K562 (cell line): Measurements from ENCODE around the gene CD226. TPM values are rescaled to one million over a fixed set of nuclear protein-coding genes. Genes with fewer than 3 reads are reported as not detected.

Source experiments
- ATAC-seq: fragments of 200-7000 bp; cut with Tn5 transposase; 3 replicates; pipeline ENCODE4 v1.9.1; 2020; ENCODE audit warnings: moderate library complexity
- BruUV-seq: library from RNA; stranded (reverse); fragments of 400-500 nt; replicated peaks from 2 replicates; lab custom pipeline; 2021; lab: Mats Ljungman, UMichigan
- CTCF ChIA-PET: fragments of 300-600 bp; formaldehyde crosslinking; extraction: SDS; loops from one replicate; lab custom pipeline; 2021; ENCODE audit warnings: low intra/inter-chr PET ratio; lab: Yijun Ruan, JAX
- POLR2A ChIA-PET: fragments of 300-600, 350-650 bp; sonication (Branson Sonifier 250); formaldehyde crosslinking; extraction: SDS; loops from one replicate; lab custom pipeline; 2021; ENCODE audit warnings: antibody characterized with exemption, inconsistent platforms; lab: Yijun Ruan, JAX
- DNase-seq, 4 experiments: peaks; one replicate each; pipeline versions ENCODE4 v3.0.0 to v3.0.0-alpha.2; 2011 to 2018; ENCODE audit warnings: low spot score in 3 of 4, mixed read lengths in 3 of 4; ENCODE audit errors: extremely low read depth in 1 of 4
- FAIRE-seq: peaks from 2 replicates; lab custom pipeline; 2011; peaks lifted over from hg19 to GRCh38; lab: Jason Lieb, UNC
- H2AFZ ChIP-seq: 2 replicates; pipeline ENCODE4 v1.6.0; 2011; ENCODE audit warnings: low read depth, low read length, control low read depth, inconsistent platforms
- H3K27ac ChIP-seq: fragments of 200-600 bp; 3 replicates; pipeline ENCODE4 v1.8.0; 2011; ENCODE audit warnings: low read depth, mild to moderate bottlenecking, control low read depth, inconsistent platforms, low read length, moderate library complexity, mixed read lengths; ENCODE audit errors: extremely low read depth
- H3K27me3 ChIP-seq, 2 experiments: fragments of 300-600 bp in 1 of 2; 2 replicates in 1 of 2; 3 replicates in 1 of 2; pipeline versions ENCODE4 v1.6.0 to v1.8.0; 2011; ENCODE audit warnings: inconsistent platforms in 2 of 2, low read length in 2 of 2, mild to moderate bottlenecking in 1 of 2, mixed read lengths in 1 of 2, moderate library complexity in 1 of 2; ENCODE audit not compliant: control insufficient read depth in 2 of 2, insufficient read depth in 2 of 2
- H3K36me3 ChIP-seq: fragments of 300-600 bp; 3 replicates; pipeline ENCODE4 v1.8.0; 2011; ENCODE audit warnings: mild to moderate bottlenecking, low read length, inconsistent platforms; ENCODE audit not compliant: control insufficient read depth, insufficient read depth
- H3K4me1 ChIP-seq, 2 experiments: fragments of 200-600 bp in 1 of 2; replicated peaks in 1 of 2; 2 replicates in 1 of 2; 3 replicates in 1 of 2; pipeline versions ENCODE4 v1.5.1 to v1.8.0; 2011; ENCODE audit warnings: inconsistent platforms in 2 of 2, low read length in 2 of 2, mild to moderate bottlenecking in 1 of 2, mixed read lengths in 1 of 2, moderate library complexity in 1 of 2; ENCODE audit not compliant: control insufficient read depth in 2 of 2, insufficient read depth in 2 of 2
- H3K4me2 ChIP-seq: 2 replicates; pipeline ENCODE4 v1.6.1; 2011; ENCODE audit warnings: low read length, control low read depth, inconsistent platforms, mixed read lengths; ENCODE audit not compliant: insufficient read depth
- H3K4me3 ChIP-seq: fragments of 200-600 bp; sonication (generic), shearing (Covaris generic); 2 replicates; pipeline ENCODE4 v1.5.1; 2016; ENCODE audit warnings: control low read depth, inconsistent platforms
- H3K79me2 ChIP-seq: fragments of 200-600 bp; 3 replicates; pipeline ENCODE4 v1.8.0; 2011; ENCODE audit warnings: low read length, inconsistent platforms; ENCODE audit not compliant: control insufficient read depth, insufficient read depth
- H3K9ac ChIP-seq, 2 experiments: 2 replicates each; pipeline versions ENCODE4 v1.6.0 to v1.6.1; 2011; ENCODE audit warnings: low read depth in 2 of 2, low read length in 2 of 2, control low read depth in 1 of 2, inconsistent platforms in 1 of 2, mild to moderate bottlenecking in 1 of 2, mixed read lengths in 1 of 2; ENCODE audit not compliant: insufficient read depth in 1 of 2
- H3K9me1 ChIP-seq: one replicate; pipeline ENCODE4 v1.6.0; 2011; ENCODE audit warnings: inconsistent platforms, mild to moderate bottlenecking, low read length, moderate library complexity; ENCODE audit not compliant: control insufficient read depth, insufficient read depth
- H3K9me3 ChIP-seq: replicated peaks from 2 replicates; pipeline ENCODE4 v1.5.1; 2011; ENCODE audit warnings: low read depth, low read length, inconsistent platforms; ENCODE audit not compliant: control insufficient read depth, insufficient read depth
- H4K20me1 ChIP-seq: replicated peaks from 2 replicates; pipeline ENCODE4 v1.6.1; 2011; ENCODE audit warnings: low read length, inconsistent platforms, mixed read lengths; ENCODE audit not compliant: control insufficient read depth, insufficient read depth
- CEBPG ChIP-seq, 3 experiments: fragments of 200-800 bp in 1 of 3; sonication (Bioruptor generic) in 1 of 3; sonication (generic) in 1 of 3; formaldehyde crosslinking in 1 of 3; IDR thresholded peaks in 2 of 3; conservative IDR thresholded peaks in 1 of 3; 2 replicates each; pipeline versions ENCODE4 v1.6.1 to v1.8.0; 2016 to 2022; ENCODE audit warnings: missing compliant biosample characterization in 2 of 3, missing genetic modification characterization in 2 of 3, mild to moderate bottlenecking in 1 of 3, missing genetic modification reagents in 1 of 3
- FOXM1 ChIP-seq, 2 experiments: fragments of 450-650 bp in 1 of 2; sonication (generic) in 1 of 2; formaldehyde crosslinking in 1 of 2; IDR thresholded peaks; 2 replicates each; pipeline versions ENCODE4 v1.6.1 to v1.9.0; 2017 to 2022; ENCODE audit warnings: low read depth in 2 of 2, mild to moderate bottlenecking in 2 of 2, missing genetic modification reagents in 1 of 2, moderate library complexity in 1 of 2
- HMG20A ChIP-seq: fragments of 450-650 bp; formaldehyde crosslinking; conservative IDR thresholded peaks from 2 replicates; pipeline ENCODE4 v1.4.0; 2020; ENCODE audit warnings: mild to moderate bottlenecking, mixed read lengths
- KDM5B ChIP-seq: fragments of 200-600 bp; sonication (generic); IDR thresholded peaks from 2 replicates; pipeline ENCODE4 v1.6.1; 2012; ENCODE audit warnings: low read depth, mild to moderate bottlenecking, moderate library complexity, low read length, control low read depth, inconsistent platforms; ENCODE audit not compliant: insufficient replicate concordance
- MAFF ChIP-seq: IDR thresholded peaks from 2 replicates; pipeline ENCODE4 v1.6.1; 2012; ENCODE audit warnings: low read length, improper control_type of control experiment
- PML ChIP-seq: IDR thresholded peaks from 2 replicates; pipeline ENCODE4 v1.6.1; 2012; ENCODE audit warnings: low read length, inconsistent platforms
- RHOXF2B ChIP-seq: fragments of 250-450 bp; sonication (Bioruptor Pico); conservative IDR thresholded peaks from 2 replicates; pipeline ENCODE4 v1.5.1; 2021
- SMARCE1 ChIP-seq: fragments of 450-650 bp; IDR thresholded peaks from 2 replicates; pipeline ENCODE4 v1.7.1; 2016; ENCODE audit warnings: mild to moderate bottlenecking
- SREBF1 ChIP-seq: fragments of 150-350 bp; IDR thresholded peaks from 2 replicates; pipeline ENCODE4 v1.6.1; 2014; ENCODE audit warnings: antibody characterized with exemption, low read depth, low read length, borderline replicate concordance
- ZFX ChIP-seq: sonication (generic); formaldehyde crosslinking; IDR thresholded peaks from 2 replicates; pipeline ENCODE4 v1.8.0; 2022; ENCODE audit warnings: mild to moderate bottlenecking, missing genetic modification reagents, moderate library complexity
- ZNF3 ChIP-seq: fragments of 250-450 bp; sonication (Bioruptor Pico); IDR thresholded peaks from 2 replicates; pipeline ENCODE4 v1.5.0; 2021; ENCODE audit warnings: mild to moderate bottlenecking, moderate library complexity
- ZNF644 ChIP-seq: fragments of 200-800 bp; sonication (Bioruptor generic); IDR thresholded peaks from 2 replicates; pipeline ENCODE4 v1.6.1; 2016; ENCODE audit warnings: low read depth, missing genetic modification characterization, missing compliant biosample characterization
- WGBS: fragments of 100-300 bp; shearing (Covaris generic); methylation state at CpG from one replicate; pipeline ENCODE4 v1.1.6; 2016; ENCODE audit warnings: low coverage, mixed read lengths; ENCODE audit not compliant: insufficient coverage; ENCODE audit errors: missing lambda C conversion rate; 5-methylcytosine and 5-hydroxymethylcytosine counted together
- in situ Hi-C: fragments of 300-500 bp; cut with MboI; formaldehyde crosslinking; loops from 4 replicates; pipeline ENCODE4 v1.15.0; 2018; ENCODE audit warnings: inconsistent platforms, mixed read lengths
- intact Hi-C: fragments of 100-400 bp; cut with micrococcal nuclease; formaldehyde crosslinking; loops from 2 replicates; pipeline ENCODE4 v1.14.2; 2022
- polyA plus RNA-seq, 8 experiments: library from polyadenylated mRNA; depleted of rRNA in 4 of 8; stranded (reverse) in 5 of 8; unstranded in 3 of 8; fragments of >200 nt; fragmentation: Nextera tagmentation in 2 of 8; fragmentation: Illumina TruSeq in 1 of 8; extraction: Ambion mirVana in 2 of 8; extraction: Trizol in 1 of 8; gene quantifications; 2 replicates each; pipeline versions ENCODE4 v1.2.1 to v1.2.3, GENCODE V29; 2011 to 2014; ENCODE audit warnings: inconsistent platforms in 1 of 8, missing spikeins in 1 of 8
- total RNA-seq, 7 experiments: library from RNA; depleted of rRNA in 6 of 7; stranded (reverse); fragments of >200 nt in 6 of 7; fragmentation: Illumina TruSeq in 2 of 7; extraction: Trizol in 2 of 7; gene quantifications; 2 replicates each; pipeline versions ENCODE4 v1.2.1 to v1.2.3, GENCODE V29; 2011 to 2021; ENCODE audit warnings: low replicate concordance in 1 of 7
- TF ChIP-seq, protein P1 (sequence below): fragments of 250-450 bp; sonication (Bioruptor Pico); IDR thresholded peaks from 2 replicates; pipeline ENCODE4 v1.8.0; 2021; ENCODE audit warnings: moderate library complexity, mild to moderate bottlenecking, inconsistent platforms

Gene CD226
- total and polyA plus RNA-seq, 9 of the 15 experiments (the other 6 are each of a cell fraction or from before 2014, with no cell fraction given) = 0.32 to 1.7 (median 0.80) TPM

DNA sequence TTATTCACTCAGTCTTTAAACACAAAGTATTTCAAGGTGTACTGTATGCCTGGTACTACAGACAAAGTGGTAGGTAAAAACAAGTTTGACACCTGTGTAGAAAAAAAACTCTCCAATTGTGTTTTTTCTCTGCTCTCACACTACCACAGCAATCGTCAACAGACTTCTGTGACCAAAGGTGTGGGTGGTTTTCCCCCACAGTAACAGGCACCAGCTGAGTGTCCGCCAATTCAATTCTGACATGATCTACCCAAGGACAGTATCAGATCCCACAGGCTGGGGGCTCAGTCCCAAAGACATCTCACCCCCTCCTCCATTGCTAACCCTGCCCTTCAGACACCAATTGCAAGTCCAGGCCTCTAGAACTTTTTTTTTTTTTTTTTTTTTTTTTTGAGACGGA is 71.2 kb downstream of the CD226 start:
- no peak for FAIRE-seq
- no peak overlapping the region for H3K4me2 ChIP-seq
- in situ Hi-C loops (no loop called here), intact Hi-C loops (no loop called here)
- ATAC-seq = no peak
- no peak overlapping the region for H3K9ac ChIP-seq
- H4K20me1 ChIP-seq = no peaks in the 10 kb centered on the region
- H3K4me1 ChIP-seq = no peaks in the 10 kb centered on the region
- no peak for TF ChIP-seq KDM5B
- TF ChIP-seq ZNF644 (tag) = no peak
- no peak for TF ChIP-seq ZFX (CRISPR knock-in tag)
- no peak for TF ChIP-seq MAFF
- TF ChIP-seq RHOXF2B (CRISPR knock-in tag) = no peak
- TF ChIP-seq HMG20A = no peak
- TF ChIP-seq, protein P1, sequence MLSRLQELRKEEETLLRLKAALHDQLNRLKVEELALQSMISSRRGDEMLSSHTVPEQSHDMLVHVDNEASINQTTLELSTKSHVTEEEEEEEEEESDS (CRISPR knock-in tag) = no peak
- TF ChIP-seq ZNF3 (CRISPR knock-in tag) = no peak
- TF ChIP-seq SMARCE1 = no peak
- TF ChIP-seq PML = no peak
- no peak for TF ChIP-seq FOXM1 (IDR thresholded peaks at IDR 0.05; ENCODE audit: low read depth)
- TF ChIP-seq FOXM1 (CRISPR knock-in tag; IDR thresholded peaks at IDR 0.05; ENCODE audit: low read depth) = no peak
- TF ChIP-seq CEBPG (CRISPR knock-in tag; IDR thresholded peaks at IDR 0.05) = no peak
- TF ChIP-seq CEBPG (tag; conservative IDR thresholded peaks at IDR 0.05 in 1 of 2, IDR thresholded peaks at IDR 0.05 in 1 of 2) = no peak
- TF ChIP-seq SREBF1 = no peak
- CTCF ChIA-PET = no interaction called here
- H2AFZ ChIP-seq = no peak overlapping the region
- H3K9me3 ChIP-seq = no peaks in the 10 kb centered on the region
- H3K9me1 ChIP-seq = no peaks in the 10 kb centered on the region
- no CpG with 5 or more reads among the region's 3 CpGs for WGBS
- no peak overlapping the region for H3K27ac ChIP-seq
- no TSS peak for BruUV-seq
- no peaks in the 10 kb centered on the region for H3K36me3 ChIP-seq
- DNase-seq = no peak
- no peak overlapping the region for H3K4me3 ChIP-seq
- POLR2A ChIA-PET = no interaction called here
- no peaks in the 10 kb centered on the region for H3K27me3 ChIP-seq
- H3K79me2 ChIP-seq = no peaks in the 10 kb centered on the region
